Ishikawa (cell line): ENCODE data around the gene MAT2A.

Experiments
- EP300 ChIP-seq: IDR thresholded peaks from 2 replicates; pipeline ENCODE4 v1.6.1; 2012; ENCODE audit warnings: borderline replicate concordance
- YY1 ChIP-seq: IDR thresholded peaks from 2 replicates; pipeline ENCODE4 v1.6.1; 2012; ENCODE audit warnings: low read depth

DNA sequence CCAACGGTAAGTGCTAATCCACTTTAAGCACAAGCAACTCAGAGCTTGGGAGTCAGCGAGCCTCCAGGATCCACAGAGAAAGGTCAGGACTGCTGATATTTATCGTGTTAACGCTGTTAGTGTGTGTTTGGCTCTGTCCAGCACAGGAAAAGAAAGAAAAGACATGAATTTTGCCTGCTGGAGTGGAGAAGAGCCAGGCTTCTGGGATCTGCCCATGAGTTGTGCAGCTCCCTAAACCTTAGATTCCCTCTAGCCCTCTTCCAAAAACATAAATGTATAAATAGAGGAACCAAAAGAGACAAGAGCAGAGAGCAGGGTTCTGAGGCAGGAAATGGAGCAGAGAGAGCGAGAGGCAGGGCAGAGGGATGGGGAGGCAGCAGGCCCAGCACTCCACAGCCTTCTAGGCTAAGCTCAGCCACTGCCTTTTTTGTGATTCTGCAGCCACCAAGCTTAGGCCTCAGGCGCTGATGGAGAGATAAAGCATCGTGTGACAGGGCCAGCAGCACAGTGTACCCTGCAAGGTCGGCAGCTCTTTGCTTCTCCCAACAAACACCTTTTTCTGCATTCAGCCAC lies 14.5 kb upstream of the MAT2A start:
- TF ChIP-seq YY1: no peak
- TF ChIP-seq EP300: no peak
